Testis (tissue), 2 donors: ENCODE data around the gene LIMS4.
"Not testable (repeated sequence)": the region's sequence is repeated elsewhere in the genome, so short reads cannot be mapped to it uniquely, and the experiment has no call there.

Source experiments
- POLR2A ChIP-seq: fragments of 450-650 bp; IDR thresholded peaks from one replicate; pipeline ENCODE4 v1.6.1; 2017; ENCODE audit warnings: antibody characterized with exemption, mild to moderate bottlenecking, moderate library complexity
- TF ChIP-seq, protein P1 (sequence below), 3 experiments: fragments of 450-650 bp in 2 of 3; fragments of 200-600 bp in 1 of 3; sonication (generic) in 1 of 3; IDR thresholded peaks; one replicate each; pipeline ENCODE4 v1.5.1; 2016 to 2019; ENCODE audit warnings: antibody characterized with exemption in 3 of 3, mild to moderate bottlenecking in 2 of 3, moderate library complexity in 1 of 3

DNA sequence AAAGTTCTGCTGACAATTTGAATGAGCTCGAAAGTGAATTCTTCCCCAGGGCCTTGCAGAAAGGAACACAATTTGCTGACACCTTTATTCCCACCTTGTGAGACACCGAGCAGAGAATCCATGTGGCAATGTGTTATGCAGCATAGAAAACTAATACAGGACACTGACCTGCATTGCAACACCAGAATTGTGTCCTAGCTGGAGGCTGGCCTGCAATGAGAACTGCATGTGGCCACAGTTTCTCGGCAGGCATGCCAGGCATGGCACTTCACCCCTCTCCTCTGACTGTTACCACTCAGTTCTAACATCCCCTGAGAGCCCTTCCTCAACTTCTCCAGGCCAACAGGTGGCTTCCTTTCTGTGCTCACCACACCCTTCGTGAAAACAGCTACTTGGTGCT, 46.9 kb downstream of the LIMS4 start:
- TF ChIP-seq, protein P1, sequence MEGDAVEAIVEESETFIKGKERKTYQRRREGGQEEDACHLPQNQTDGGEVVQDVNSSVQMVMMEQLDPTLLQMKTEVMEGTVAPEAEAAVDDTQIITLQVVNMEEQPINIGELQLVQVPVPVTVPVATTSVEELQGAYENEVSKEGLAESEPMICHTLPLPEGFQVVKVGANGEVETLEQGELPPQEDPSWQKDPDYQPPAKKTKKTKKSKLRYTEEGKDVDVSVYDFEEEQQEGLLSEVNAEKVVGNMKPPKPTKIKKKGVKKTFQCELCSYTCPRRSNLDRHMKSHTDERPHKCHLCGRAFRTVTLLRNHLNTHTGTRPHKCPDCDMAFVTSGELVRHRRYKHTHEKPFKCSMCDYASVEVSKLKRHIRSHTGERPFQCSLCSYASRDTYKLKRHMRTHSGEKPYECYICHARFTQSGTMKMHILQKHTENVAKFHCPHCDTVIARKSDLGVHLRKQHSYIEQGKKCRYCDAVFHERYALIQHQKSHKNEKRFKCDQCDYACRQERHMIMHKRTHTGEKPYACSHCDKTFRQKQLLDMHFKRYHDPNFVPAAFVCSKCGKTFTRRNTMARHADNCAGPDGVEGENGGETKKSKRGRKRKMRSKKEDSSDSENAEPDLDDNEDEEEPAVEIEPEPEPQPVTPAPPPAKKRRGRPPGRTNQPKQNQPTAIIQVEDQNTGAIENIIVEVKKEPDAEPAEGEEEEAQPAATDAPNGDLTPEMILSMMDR (IDR thresholded peaks at IDR 0.05): not testable (repeated sequence)
- not testable (repeated sequence) for TF ChIP-seq POLR2A
